Measurements from ENCODE around the gene FAM13A. TPM values are rescaled to one million over a fixed set of nuclear protein-coding genes. Genes with fewer than 3 reads are reported as not detected.
A peak's percentile ranks its signal among the peaks of the same experiment; 100 is the strongest.

Gene FAM13A
- total and polyA plus RNA-seq, 10 of the 15 experiments (the other 5 are each of a cell fraction or from before 2014, with no cell fraction given), result 0.05 to 1.8 (median 0.27) TPM; not detected in 1

DNA sequence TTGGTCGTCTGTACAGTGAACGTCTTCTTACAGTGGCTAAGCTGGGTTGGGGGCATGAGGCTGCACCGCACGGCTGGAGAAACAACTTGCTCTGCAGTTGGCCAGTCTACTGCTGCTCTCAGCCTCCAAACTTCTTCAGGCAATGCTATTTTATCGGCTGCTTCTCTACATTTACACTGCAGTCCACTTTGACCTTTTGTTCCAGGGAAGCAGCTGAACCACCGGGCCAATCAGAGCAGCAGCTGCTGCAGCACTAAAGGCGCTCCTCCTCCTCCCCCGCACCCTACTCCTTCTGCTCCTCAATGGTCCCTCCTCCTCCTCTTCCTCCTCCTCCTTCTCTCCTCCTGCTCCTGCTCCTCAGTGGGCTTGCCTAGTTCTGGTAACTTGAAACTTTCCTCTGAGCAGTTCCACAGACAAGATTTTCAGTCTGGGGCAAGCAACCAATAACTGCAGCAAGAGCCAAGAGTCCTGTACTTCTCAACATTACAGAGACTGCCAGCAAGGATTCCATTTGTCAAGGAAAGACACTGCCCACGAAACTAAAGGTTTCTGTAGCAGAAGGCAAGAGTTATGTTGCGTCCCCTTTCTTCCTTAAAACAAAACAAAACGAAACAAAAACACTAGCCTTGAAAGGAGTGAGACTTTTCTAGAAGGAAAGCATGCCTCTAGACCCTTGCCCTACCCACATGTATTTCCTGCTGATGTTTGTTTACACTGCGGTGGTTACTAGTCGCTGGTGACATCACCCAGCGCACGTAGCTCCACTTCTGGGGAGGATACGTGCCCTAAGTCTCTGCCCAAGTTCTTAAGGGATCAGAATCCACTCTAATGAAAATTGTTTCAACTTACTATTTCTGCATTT lies 233.7 kb downstream of the FAM13A start (continued):
- TF ChIP-seq, protein P1, sequence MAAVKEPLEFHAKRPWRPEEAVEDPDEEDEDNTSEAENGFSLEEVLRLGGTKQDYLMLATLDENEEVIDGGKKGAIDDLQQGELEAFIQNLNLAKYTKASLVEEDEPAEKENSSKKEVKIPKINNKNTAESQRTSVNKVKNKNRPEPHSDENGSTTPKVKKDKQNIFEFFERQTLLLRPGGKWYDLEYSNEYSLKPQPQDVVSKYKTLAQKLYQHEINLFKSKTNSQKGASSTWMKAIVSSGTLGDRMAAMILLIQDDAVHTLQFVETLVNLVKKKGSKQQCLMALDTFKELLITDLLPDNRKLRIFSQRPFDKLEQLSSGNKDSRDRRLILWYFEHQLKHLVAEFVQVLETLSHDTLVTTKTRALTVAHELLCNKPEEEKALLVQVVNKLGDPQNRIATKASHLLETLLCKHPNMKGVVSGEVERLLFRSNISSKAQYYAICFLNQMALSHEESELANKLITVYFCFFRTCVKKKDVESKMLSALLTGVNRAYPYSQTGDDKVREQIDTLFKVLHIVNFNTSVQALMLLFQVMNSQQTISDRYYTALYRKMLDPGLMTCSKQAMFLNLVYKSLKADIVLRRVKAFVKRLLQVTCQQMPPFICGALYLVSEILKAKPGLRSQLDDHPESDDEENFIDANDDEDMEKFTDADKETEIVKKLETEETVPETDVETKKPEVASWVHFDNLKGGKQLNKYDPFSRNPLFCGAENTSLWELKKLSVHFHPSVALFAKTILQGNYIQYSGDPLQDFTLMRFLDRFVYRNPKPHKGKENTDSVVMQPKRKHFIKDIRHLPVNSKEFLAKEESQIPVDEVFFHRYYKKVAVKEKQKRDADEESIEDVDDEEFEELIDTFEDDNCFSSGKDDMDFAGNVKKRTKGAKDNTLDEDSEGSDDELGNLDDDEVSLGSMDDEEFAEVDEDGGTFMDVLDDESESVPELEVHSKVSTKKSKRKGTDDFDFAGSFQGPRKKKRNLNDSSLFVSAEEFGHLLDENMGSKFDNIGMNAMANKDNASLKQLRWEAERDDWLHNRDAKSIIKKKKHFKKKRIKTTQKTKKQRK (IDR thresholded peaks at IDR 0.05; ENCODE audit: low read depth, low read length), result no peak
- TF ChIP-seq, protein P2, sequence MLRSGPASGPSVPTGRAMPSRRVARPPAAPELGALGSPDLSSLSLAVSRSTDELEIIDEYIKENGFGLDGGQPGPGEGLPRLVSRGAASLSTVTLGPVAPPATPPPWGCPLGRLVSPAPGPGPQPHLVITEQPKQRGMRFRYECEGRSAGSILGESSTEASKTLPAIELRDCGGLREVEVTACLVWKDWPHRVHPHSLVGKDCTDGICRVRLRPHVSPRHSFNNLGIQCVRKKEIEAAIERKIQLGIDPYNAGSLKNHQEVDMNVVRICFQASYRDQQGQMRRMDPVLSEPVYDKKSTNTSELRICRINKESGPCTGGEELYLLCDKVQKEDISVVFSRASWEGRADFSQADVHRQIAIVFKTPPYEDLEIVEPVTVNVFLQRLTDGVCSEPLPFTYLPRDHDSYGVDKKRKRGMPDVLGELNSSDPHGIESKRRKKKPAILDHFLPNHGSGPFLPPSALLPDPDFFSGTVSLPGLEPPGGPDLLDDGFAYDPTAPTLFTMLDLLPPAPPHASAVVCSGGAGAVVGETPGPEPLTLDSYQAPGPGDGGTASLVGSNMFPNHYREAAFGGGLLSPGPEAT (IDR thresholded peaks at IDR 0.05; ENCODE audit: low read depth), result peak; percentile 69
- TF ChIP-seq BMI1 (IDR thresholded peaks at IDR 0.05; ENCODE audit: borderline replicate concordance) (0 out of 2 replicates have a peak, but pooled peaks have one; percentile 22), NR2F1 (conservative IDR thresholded peaks at IDR 0.05) (peak; percentile 87), SUZ12 (IDR thresholded peaks at IDR 0.05; ENCODE audit: unreplicated experiment) (no peak), RUNX3 (IDR thresholded peaks at IDR 0.05; ENCODE audit: low read length) (peak; percentile 50), RELA (IDR thresholded peaks at IDR 0.05; ENCODE audit: borderline replicate concordance, partially characterized antibody) (no peak), CREB1 (IDR thresholded peaks at IDR 0.05; ENCODE audit: low read depth) (peak; percentile 37; the same call in 1 of the 2 replicates), EGR1 (IDR thresholded peaks at IDR 0.05; ENCODE audit: borderline replicate concordance in 1 of 2, low read depth in 2 of 2, low read length in 2 of 2) (peak in 1 of 2 experiments; percentile 63; a peak in 1 of 3 replicates), BHLHE40 (IDR thresholded peaks at IDR 0.05; ENCODE audit: borderline replicate concordance in 1 of 2, low read depth in 2 of 2, low read length in 1 of 2) (peak; percentile 63 to 82; a peak in 2 of 4 replicates), IKZF1 (conservative IDR thresholded peaks at IDR 0.05) (peak; percentile 49), CBFB (IDR thresholded peaks at IDR 0.05; ENCODE audit: low read depth) (no peak), ATF7 (IDR thresholded peaks at IDR 0.05; ENCODE audit: low read depth) (peak; percentile 97), MYB (IDR thresholded peaks at IDR 0.05; ENCODE audit: borderline replicate concordance, low read depth, low read length) (no peak), MTA2 (IDR thresholded peaks at IDR 0.05; ENCODE audit: low read depth) (peak; percentile 38; the same call in 1 of the 2 replicates), HDGF (IDR thresholded peaks at IDR 0.05) (peak; percentile 93; the same call in 1 of the 2 replicates)
- TF ChIP-seq, protein P3, sequence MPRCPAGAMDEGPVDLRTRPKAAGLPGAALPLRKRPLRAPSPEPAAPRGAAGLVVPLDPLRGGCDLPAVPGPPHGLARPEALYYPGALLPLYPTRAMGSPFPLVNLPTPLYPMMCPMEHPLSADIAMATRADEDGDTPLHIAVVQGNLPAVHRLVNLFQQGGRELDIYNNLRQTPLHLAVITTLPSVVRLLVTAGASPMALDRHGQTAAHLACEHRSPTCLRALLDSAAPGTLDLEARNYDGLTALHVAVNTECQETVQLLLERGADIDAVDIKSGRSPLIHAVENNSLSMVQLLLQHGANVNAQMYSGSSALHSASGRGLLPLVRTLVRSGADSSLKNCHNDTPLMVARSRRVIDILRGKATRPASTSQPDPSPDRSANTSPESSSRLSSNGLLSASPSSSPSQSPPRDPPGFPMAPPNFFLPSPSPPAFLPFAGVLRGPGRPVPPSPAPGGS (IDR thresholded peaks at IDR 0.05; ENCODE audit: borderline replicate concordance, insufficient read depth, low read depth, low read length, poor library complexity, severe bottlenecking), result no peak
- TF ChIP-seq, protein P4, sequence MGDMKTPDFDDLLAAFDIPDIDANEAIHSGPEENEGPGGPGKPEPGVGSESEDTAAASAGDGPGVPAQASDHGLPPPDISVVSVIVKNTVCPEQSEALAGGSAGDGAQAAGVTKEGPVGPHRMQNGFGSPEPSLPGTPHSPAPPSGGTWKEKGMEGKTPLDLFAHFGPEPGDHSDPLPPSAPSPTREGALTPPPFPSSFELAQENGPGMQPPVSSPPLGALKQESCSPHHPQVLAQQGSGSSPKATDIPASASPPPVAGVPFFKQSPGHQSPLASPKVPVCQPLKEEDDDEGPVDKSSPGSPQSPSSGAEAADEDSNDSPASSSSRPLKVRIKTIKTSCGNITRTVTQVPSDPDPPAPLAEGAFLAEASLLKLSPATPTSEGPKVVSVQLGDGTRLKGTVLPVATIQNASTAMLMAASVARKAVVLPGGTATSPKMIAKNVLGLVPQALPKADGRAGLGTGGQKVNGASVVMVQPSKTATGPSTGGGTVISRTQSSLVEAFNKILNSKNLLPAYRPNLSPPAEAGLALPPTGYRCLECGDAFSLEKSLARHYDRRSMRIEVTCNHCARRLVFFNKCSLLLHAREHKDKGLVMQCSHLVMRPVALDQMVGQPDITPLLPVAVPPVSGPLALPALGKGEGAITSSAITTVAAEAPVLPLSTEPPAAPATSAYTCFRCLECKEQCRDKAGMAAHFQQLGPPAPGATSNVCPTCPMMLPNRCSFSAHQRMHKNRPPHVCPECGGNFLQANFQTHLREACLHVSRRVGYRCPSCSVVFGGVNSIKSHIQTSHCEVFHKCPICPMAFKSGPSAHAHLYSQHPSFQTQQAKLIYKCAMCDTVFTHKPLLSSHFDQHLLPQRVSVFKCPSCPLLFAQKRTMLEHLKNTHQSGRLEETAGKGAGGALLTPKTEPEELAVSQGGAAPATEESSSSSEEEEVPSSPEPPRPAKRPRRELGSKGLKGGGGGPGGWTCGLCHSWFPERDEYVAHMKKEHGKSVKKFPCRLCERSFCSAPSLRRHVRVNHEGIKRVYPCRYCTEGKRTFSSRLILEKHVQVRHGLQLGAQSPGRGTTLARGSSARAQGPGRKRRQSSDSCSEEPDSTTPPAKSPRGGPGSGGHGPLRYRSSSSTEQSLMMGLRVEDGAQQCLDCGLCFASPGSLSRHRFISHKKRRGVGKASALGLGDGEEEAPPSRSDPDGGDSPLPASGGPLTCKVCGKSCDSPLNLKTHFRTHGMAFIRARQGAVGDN (IDR thresholded peaks at IDR 0.05), result peak; percentile 65

Measured in GM12878 (cell line).